GM12873 (cell line): ENCODE results near the gene OAS2.

Experiments
- CTCF ChIP-seq: IDR thresholded peaks from 2 replicates; pipeline ENCODE4 v1.5.1; 2012; ENCODE audit warnings: low read depth, mild to moderate bottlenecking, moderate library complexity, low read length, control low read depth; ENCODE audit not compliant: insufficient read depth; ENCODE audit errors: missing control alignments

OAS2 gene

GRCh38 chr12:112998987-112999767, 20.9 kb downstream of the OAS2 start:
- TF ChIP-seq CTCF: no peak

GRCh38 chr12:113000433-113000832, 22.1 kb downstream of the OAS2 start:
- no peak for TF ChIP-seq CTCF

GRCh38 chr12:113002155-113002554, 23.8 kb downstream of the OAS2 start:
- TF ChIP-seq CTCF: no peak

- no peak for TF ChIP-seq CTCF
Measured at GRCh38 chr12:113002676-113003075, 24.4 kb downstream of the OAS2 start.

GRCh38 chr12:113003636-113004035, 25.3 kb downstream of the OAS2 start:
- TF ChIP-seq CTCF: no peak

GRCh38 chr12:113005762-113006161, 27.4 kb downstream of the OAS2 start:
- TF ChIP-seq CTCF: peak; percentile 46

- no peak for TF ChIP-seq CTCF
Measured at GRCh38 chr12:113006206-113006605, 27.9 kb downstream of the OAS2 start.

- no peak for TF ChIP-seq CTCF
Measured at GRCh38 chr12:113006641-113007040, 28.3 kb downstream of the OAS2 start.
